ENCODE results near the gene EHMT1.

DNA sequence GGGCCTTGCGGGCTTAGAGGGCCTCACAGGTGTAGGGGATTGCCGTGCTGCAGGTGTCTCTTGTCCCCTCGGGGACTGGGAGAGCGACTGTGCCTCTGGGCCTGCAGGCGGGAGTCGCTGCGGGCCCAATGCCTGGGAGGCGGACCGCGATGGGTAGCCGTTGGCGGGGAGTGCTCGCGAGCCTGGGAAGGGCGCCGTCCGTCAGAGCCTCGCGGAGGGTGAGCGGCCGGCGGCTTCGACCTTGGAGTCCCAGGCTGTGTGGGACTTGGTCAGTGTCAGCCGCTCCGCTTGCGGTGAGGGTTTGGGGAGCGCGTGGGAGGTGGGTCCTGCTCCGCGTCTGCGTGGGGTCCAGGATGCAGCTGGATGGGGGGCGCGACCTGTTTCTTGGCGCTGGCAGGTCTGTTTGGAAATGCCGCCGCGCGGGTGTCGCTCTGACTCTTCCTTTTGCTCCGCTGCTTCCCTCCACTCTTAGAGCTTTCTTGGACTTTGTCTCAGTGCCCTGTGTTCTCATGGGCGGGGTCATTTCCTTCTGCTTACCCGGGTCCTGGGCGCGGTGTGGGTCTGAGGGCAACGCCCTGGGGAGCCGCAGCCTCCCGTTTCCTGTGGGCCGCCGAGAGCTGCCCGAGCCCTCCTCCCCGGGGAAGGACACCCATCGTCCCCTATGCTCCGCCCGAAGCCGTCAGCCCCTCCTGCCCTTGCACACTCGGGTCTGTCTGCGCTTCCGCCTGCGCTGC, 169.9 kb downstream of the EHMT1 start:
- TF ChIP-seq CHD2 (IDR thresholded peaks at IDR 0.05; ENCODE audit: low read length, partially characterized antibody) (no peak), JUND (IDR thresholded peaks at IDR 0.05) (no peak), CTCF (IDR thresholded peaks at IDR 0.05) (no peak), POLR2AphosphoS5 (IDR thresholded peaks at IDR 0.05; ENCODE audit: low read depth, low read length) (no peak), EZH2phosphoT487 (IDR thresholded peaks at IDR 0.05; ENCODE audit: borderline replicate concordance, low read depth) (no peak)
- TF ChIP-seq, protein P1, sequence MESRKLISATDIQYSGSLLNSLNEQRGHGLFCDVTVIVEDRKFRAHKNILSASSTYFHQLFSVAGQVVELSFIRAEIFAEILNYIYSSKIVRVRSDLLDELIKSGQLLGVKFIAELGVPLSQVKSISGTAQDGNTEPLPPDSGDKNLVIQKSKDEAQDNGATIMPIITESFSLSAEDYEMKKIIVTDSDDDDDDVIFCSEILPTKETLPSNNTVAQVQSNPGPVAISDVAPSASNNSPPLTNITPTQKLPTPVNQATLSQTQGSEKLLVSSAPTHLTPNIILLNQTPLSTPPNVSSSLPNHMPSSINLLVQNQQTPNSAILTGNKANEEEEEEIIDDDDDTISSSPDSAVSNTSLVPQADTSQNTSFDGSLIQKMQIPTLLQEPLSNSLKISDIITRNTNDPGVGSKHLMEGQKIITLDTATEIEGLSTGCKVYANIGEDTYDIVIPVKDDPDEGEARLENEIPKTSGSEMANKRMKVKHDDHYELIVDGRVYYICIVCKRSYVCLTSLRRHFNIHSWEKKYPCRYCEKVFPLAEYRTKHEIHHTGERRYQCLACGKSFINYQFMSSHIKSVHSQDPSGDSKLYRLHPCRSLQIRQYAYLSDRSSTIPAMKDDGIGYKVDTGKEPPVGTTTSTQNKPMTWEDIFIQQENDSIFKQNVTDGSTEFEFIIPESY (IDR thresholded peaks at IDR 0.05; ENCODE audit: borderline replicate concordance, low read depth), result no peak
